Measurements from ENCODE around the gene AIF1L.
"Not testable (repeated sequence)": the region's sequence is repeated elsewhere in the genome, so short reads cannot be mapped to it uniquely, and the experiment has no call there.

AIF1L gene

DNA sequence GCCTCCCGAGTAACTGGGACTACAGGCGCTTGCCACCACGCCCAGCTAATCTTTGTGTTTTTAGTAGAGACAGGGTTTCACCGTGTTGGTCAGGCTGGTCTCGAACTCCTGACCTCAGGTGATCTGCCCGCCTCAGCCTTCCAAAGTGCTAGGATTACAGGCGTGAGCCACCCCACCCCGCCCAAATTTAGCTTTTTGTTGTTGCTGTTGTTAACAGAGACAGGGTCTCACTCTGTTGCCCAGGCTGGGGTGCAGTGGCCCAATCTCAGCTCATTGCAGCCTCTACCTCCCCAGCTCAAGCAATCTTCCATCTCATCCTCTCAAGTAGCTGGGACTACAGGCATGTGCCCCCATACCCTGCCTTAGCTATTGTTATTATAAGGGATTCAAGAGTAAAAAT lies 3.5 kb downstream of the AIF1L start:
- not testable (repeated sequence) for DNase-seq

DNA sequence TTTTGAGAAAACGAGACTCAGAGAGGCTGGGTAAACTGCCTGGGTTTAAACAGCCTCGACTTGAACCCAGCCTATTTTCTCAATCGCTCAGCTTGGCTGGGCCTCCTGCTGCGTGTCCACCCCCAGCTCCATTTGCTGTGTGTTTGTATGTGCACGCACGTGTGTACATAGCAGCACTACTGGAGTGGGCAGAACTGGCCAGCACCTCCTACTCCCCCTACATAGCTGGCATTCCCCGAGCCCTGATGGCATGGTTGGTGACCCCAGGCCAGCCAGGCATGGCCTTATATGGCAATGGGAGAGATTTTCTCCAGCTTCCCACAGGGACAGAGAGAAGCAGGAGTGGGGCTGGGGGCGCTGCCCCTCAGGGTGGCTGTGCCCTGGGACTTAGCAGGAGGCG lies 4.1 kb downstream of the AIF1L start:
- no peak for DNase-seq

DNA sequence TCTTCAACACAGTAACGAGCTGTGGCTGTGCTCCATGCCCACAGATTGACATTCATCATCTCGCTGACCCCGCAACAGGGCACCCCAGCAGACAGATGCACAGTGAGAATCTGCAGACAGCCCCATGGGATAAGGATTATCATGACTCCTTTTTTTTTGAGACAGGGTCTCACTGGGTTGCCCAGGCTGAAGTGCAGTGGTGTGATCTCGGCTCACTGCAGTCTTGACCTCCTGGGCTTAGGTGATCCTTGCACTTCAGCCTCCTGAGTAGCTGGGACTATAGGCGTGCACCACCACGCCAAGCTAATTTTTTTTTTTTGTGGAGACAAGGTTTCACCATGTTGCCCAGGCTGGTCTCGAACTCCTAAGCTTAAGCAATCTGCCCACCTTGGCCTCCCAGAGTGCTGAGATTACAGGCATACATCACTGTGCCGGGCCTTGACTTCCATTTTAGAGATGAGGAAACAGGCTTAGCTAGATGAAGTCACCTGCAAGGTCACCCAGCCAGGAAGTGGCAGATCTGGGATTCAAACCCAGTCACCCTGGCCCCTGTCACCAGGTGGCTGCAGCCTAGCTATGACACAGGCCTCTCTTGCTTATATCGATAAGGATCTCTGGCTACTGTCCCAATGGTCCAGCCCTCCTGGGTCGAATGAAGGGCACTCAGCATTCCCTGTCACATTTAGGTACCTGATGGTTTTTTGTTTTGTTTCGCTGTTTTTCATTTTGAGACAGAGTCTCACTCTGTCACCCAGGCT lies 5.1 kb downstream of the AIF1L start:
- no peak for DNase-seq

DNA sequence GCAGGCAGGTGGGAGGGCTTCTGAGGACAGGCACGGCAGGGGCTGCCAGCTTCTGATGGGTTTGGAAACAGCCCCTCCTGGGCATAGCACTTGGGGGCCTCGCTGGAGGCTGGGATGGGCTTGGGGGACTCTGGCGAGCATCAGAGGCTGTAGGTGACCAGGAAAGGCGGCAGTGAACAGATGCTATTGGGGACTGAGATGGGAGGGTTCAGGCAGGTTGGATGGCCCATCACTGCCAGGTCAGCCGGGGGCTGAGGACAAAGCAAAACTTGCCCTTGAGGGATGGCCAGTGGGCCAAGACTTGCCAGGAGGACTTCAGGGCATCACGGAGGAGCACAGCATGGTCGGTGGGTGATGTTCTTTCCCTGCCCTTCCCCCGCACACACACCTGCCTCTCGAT lies 6.7 kb downstream of the AIF1L start:
- DNase-seq: no peak

DNA sequence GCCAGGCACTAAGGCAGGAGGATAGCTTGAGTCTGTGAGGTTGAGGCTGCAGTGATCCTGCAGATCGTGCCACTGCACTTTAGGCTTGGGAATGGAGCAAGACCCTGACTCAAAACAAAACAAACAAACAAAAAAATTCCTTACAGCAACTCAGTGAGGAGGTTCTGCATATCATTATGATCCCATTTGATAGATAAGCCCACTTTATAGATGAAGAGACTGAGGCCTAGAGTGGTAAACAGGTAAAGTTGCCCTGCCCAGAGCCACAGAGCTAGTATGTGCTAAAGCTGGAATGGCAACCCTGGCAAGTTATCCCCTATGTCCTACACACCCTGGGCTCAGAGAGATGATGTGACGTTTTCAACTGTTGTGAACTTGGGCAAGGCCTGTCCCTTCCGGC lies 7.2 kb downstream of the AIF1L start:
- no peak for DNase-seq

DNA sequence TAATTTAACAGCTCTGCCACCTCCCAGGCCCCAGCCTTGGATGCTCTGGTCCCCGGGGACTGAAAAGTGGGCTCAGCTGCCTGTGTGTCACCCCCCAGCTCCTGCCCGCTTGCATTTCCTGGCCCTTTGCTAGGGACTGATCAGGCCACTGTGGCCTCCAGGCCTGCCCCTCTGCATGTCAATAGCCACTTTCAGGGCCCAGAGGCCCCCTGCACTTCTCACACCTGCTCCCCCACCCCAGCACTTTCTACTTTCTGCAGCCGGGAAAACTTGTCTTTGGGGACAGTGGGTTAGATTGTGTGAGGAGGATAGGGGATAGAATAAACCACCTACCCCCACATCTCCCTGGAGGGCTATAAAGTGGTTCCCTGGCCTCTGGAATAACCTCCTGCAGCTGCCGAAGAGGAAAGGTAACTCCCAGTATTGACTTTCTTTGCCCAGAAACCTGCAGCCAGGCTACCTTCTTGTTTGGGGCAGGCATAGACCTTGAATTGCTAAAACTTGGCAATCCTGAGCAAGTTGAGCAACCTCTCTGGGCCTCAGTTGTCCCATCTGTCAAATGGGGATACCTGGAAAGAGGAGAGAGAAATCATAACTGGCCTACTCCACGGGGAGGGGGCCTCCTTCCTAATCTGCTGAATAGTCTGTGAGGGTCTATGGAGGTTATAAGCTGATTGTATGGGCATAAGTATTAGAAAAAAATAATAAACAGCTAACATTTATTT lies 7.8 kb downstream of the AIF1L start:
- no peak for DNase-seq

DNA sequence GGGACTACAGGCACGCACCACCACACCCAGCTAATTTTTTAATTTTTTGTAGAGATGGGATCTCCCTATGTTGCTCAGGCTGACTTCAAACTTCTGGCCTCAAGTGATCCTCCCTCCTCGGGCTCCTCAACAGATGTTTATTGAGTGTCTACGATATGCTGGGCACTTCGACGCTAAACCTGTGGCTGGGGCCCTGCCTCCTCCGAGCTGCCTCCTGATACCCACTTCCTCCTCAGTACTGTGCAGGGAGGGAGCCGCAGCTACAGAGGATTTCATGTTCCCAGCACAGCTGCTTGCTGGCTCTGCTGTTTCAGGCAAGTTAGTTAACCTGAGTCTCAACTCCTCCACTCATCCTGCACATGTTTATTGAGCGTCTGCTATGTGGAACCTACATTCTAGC lies 9.6 kb downstream of the AIF1L start:
- DNase-seq: no peak

DNA sequence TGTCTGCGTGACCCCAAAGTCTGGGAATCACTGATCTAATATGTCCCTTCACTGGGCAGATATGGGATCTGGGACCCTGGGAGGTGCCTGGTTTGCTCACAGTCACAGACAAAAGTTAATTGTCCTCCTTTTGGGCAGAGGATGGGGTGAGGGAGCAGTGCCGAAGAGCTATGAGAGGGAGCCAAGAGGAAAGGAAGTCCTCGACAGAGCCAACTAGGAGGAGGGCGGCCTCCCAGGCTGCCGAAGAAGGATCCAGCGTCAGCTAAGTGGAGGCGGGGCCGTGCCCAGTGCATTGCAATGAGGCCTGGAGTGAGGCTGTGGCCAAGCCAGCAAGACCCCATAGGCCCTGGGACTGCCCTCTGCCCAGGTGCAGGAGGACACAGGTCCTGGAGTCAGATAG lies 11.4 kb downstream of the AIF1L start:
- DNase-seq: no peak

DNA sequence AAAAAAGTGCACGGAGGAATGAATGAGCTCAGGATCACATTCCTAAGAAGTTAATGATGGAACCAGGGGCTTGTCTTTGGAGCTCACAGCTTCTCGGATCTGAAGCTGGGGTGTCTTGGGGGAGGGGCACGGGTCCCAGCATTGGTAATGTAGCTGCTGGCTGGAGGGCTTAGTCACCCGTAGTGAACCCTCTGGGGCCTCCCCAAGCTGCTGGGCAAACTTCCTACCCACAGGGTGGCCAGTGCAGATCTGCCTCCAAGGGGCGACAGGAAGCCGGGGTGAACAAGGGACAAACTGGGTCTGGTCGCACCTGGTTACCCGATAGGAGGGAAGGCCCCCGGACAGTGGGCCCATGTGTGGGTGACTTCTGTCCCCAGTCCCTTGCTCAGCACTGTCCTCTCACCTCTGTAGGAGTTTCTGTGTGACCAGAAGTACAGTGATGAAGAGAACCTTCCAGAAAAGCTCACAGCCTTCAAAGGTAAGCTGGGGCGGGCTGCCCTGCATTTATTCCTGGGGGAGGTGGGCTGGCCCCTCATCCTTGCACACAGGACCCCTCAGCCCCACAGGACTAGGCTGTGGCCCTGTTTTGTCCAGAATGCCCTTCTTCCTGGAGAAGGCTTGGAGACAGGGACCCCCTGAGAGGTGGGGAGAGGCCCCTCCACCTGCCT lies 15.0 kb downstream of the AIF1L start:
- no peak for DNase-seq

DNA sequence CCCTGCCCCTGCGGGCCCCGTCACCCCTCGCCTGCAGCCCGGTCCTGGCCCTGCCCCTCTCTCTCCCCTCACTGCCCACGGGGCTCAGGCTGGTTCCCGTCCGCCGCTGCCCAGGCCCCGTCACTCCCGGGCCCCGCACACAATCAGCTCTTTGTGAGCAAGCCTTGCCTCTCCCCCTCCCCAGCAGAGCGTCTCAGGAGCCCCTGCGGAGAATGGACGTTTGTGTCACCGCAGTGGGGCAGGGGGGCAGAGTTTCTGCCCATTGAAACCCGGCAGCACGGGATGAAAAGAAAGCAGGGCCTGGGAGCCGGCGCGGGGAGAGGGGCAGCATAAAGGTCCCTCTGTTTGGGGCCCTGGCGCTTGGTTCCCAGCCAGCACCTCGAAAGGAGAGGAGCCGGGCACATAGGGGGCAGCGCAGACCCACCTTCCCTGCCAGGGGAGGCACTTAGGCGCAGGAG lies 15.6 kb downstream of the AIF1L start:
- DNase-seq: no peak

DNA sequence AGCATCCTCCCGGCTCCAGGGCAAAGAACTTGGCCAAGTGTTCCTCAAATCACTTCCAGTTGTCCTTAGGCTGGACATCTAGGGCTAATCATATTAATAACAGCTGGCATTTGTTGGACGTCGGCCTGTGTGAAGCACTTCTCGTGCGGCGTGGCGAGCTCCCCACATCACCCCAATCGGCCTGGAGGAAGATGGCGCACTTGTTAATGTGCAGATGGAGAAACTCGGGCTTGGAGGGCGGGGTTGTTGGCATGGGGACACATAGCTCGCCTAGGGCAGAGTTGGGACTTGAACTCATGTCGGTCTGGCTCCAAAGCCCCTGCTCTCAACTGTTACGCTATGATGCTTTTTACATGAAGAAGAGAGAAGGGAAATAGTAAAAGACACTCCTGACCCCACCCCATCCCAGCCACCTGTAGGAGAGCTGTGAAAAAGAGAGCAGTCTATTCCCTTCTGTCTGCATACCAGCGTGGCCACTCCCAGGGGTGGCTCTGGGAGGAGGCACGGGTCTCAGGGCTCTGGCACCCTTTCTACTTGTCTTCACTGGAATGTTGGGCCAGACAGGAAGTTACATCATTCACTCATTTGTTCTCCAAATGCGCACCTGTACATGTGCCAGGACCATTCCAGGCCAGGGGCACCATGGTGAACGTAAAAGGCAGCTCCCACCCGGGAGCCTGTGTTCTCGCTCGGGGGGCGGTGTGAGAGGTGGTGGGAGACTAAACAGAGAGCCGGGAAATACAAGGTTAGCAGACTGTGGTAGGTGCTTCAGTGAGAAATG lies 16.2 kb downstream of the AIF1L start:
- DNase-seq: no peak

DNA sequence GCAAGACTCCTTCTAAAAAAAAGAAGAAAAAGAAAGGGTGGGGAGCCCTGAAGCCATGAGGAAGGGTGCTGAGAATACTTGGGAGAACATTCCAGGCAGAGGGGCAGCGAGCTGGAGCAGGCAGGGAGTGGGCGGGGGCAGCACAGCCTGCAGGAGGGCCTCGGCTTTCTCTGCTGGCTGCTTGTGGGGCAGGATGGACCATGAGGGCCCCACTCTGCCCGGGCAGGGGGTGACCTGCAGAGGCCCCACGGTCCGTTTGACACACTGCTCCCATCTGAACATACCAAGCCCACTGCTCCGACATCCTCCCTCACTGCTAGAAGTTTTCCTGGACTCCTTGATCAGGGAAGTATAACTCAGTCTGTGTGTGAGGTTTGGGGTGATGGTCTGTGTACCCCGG lies 17.3 kb downstream of the AIF1L start:
- no peak for DNase-seq

DNA sequence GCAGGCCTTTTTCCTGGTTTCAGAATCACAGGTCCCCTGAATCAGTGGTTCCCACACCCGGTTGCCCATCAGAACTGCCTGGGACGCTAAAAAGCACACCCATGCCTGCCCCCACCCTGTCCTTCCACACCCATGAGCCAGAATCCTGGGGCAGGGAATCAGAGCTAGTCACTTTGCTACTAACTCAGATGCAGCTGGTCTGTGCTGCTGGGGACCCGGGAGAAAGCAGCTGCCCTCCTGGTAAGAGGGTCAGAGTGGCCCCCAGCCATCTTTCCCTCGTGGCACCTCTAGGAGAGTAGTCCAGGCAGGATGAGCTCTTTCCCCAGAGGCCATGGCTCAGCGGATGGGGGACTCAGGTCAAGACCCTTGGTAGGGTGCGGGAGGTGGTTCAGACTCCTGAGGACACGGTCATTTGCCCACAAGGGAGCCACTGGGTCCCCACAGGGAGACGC lies 17.8 kb downstream of the AIF1L start:
- DNase-seq: no peak

DNA sequence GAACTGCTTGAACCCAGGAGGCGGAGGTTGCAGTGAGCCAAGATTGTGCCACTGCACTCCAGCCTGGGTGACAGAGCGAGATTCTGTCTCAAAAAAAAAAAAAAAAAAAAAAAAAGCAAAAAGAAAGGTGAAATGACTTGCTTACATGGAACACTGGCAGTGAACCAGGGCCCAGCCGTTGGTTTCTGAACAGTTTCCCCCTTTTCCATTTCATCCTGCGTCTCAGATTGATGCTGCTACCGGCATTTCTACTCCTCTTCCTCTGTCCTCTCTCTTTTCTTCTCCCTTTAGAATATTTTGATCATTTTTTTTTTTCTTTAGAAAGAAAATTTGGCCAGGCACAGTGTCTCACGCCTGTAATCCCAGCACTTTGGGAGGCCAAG lies 19.0 kb downstream of the AIF1L start:
- not testable (repeated sequence) for DNase-seq

DNA sequence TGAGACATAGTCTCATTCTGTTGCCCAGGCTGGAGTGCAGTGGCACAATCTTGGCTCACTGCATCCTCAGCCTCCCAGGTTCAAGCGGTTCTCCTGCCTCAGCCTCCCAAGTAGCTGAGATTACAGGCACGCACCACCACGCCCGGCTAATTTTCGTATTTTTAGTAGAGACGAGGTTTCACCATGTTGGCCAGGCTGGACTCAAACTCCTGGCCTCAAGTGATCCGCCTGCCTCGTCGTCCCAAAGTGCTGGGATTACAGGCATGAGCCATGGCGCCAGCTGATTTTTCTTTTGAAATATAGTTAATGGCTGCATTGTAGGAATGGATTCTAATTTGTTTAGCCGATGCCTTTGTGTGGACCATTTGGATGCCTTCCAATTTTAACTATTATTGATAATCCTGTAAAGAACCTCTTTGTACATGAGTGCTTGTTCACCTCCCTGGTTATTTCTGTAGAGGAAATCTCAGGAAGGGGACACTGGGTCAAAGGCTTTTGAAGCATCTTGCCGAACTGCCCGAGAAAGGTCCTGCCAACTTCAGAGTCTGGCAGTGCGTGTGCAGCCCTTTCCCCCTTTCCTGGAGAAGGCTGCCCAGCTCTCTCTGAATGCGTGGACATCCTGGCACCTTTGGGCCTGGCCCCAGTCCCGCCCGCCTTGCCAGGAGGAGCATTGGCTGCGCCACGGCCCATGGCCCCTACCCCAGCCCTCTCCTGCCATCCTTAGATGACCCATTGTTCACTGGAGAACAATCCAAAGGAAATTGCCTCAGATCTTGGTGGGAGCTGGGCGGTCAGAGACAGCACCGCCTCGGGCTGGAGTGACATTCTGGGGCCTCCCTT lies 20.2 kb downstream of the AIF1L start:
- no peak for DNase-seq

DNA sequence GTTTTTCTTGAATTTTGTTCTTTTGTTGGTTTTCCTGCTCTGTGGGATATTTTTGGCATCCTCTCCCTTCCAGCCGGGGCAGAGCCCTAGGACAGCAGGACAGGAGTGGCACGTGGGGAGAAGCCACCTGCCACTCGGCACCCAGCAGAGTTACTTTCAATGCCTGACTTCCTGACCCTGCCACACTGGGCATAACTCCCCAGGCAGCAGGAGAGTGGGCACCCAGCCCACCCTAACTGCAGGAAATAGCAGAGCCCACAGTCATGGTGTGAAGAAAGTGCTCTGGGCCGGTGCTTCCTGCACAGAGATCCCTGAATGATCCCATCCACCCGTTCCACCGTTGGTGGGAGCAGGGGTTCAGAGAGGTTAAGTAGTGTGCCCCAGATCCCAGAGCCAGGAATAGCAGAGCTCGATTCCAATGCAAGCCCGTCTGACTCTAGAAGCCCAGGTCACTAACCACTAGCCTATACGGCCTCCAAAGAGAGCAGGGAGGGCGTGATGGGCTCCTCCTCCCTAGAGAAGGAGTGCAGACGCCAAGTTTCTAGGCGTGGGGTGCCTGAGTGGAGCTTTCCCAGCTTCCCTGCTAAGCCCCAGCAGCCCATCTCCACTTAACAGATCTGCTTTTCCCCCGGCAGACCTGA lies 20.9 kb downstream of the AIF1L start:
- no peak for DNase-seq

DNA sequence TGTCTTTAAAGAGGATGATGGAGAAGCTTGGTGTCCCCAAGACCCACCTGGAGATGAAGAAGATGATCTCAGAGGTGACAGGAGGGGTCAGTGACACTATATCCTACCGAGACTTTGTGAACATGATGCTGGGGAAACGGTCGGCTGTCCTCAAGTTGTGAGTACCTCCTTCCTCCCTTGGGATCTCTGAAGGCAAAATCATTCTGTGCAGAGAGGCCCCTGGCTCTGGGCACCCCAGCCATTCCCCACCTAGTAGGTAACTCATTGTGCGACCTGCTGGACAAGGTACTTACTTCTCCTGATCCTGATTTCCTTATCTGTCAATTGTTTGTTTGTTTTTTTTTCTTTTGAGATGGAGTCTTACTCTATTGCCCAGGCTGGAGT lies 21.4 kb downstream of the AIF1L start:
- no peak for DNase-seq

DNA sequence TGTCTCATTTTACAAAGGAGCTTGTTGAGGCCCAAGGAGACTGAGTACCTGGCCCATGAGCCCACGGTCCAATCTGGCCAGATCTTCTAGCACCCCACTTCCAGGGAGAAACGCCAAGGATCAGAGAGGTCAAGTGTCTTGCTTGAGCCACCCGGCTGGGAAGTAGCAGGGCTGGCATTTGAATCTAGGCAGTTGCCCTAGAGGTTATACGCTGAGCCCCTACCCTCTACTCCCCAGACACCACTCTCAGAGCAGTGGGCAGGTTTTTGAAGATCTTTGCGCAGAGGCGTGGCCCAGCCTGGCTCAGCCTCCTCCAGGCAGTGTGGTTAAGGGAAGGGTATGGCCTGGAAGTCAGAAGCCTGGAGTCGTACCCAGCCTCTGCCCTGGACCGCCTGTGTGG lies 23.3 kb downstream of the AIF1L start:
- DNase-seq: no peak

DNA sequence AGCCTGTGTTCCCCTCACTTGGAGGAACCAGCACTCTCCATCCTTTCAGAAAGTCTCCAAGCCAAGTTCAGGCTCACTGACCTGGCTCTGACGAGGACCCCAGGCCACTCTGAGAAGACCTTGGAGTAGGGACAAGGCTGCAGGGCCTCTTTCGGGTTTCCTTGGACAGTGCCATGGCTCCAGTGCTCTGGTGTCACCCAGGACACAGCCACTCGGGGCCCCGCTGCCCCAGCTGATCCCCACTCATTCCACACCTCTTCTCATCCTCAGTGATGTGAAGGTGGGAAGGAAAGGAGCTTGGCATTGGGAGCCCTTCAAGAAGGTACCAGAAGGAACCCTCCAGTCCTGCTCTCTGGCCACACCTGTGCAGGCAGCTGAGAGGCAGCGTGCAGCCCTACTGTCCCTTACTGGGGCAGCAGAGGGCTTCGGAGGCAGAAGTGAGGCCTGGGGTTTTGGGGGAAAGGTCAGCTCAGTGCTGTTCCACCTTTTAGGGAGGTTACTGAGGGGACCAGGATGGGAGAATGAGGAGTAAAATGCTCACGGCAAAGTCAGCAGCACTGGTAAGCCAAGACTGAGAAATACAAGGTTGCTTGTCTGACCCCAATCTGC lies 24.4 kb downstream of the AIF1L start:
- no peak for DNase-seq

DNA sequence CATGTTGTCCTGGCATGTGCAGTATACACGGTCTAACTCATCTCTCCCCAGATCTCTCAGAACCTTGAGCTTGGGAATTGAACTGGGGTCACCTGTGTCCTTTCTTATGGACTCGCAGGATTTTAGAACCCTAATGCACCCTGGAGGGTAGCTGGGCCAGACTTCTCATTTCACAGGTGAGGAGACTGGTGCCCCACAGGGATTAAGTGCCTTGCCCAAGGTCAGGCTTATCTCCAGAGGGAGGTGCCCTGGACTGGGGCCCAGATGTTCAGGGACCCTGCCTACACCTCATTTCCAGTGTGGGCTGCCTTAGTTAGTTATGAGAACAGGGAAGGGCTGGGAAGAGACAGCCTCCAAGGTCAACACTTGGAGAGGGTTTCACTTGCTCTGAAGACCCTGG lies 25.0 kb downstream of the AIF1L start:
- DNase-seq: no peak

DNA sequence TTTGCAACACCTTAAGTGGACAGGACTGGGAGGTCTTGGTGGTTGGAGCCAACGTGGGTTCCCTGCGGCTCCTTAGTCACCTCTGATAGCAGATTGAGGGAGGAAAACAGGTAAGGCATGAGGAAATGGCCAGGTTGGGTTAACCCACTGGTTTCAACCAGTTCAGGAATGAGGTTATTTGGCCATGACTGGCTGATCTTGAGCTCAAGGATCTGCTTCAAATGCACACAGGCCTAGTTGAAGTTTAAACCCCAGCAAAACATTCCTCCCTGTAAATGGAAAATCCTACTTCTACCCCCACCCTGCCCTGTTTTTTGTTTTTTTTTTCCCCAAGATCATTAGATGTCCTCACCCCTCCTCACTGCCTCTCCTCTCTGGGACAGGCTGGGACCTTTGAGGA lies 25.8 kb downstream of the AIF1L start:
- DNase-seq: no peak

DNA sequence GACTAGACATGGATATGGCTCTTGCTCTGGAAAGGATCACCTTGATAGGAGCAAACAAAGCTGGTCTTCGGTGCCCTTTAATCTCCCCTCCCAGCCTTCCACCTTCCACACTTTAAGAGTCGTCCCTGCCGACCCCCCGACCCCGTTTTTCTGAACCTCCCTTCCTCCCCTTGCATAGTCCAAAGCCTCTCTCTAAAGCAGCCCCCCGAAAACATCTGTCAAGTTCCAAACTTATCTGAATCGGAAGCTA lies 28.6 kb downstream of the AIF1L start:
- no peak for DNase-seq
